HepG2 (cell line): ENCODE measurements around the gene GADD45B. TPM values are rescaled to one million over a fixed set of nuclear protein-coding genes. Genes with fewer than 3 reads are reported as not detected.

Source experiments
- AKAP8 ChIP-seq: sonication (generic); formaldehyde crosslinking; IDR thresholded peaks from 2 replicates; pipeline ENCODE4 v1.5.1; 2020; ENCODE audit warnings: mild to moderate bottlenecking, missing genetic modification reagents
- ARNT2 ChIP-seq: sonication (generic); formaldehyde crosslinking; IDR thresholded peaks from 2 replicates; pipeline ENCODE4 v1.8.0; 2022; ENCODE audit warnings: mild to moderate bottlenecking, low read depth, missing genetic modification reagents, moderate library complexity
- ASH2L ChIP-seq: fragments of 300-600, 200-600 bp; sonication (generic); IDR thresholded peaks from 2 replicates; pipeline ENCODE4 v1.7.0; 2017; ENCODE audit warnings: low read depth, mild to moderate bottlenecking, moderate library complexity, mixed read lengths, low read length; ENCODE audit not compliant: insufficient read length
- EEA1 ChIP-seq: sonication (generic); formaldehyde crosslinking; IDR thresholded peaks from 2 replicates; pipeline ENCODE4 v1.5.1; 2020; ENCODE audit warnings: mild to moderate bottlenecking, missing genetic modification reagents, borderline replicate concordance
- EP300 ChIP-seq, 3 experiments: sonication (generic) in 1 of 3; formaldehyde crosslinking in 1 of 3; IDR thresholded peaks; 2 replicates each; pipeline versions ENCODE4 v1.5.1 to v1.6.1; 2011 to 2020; ENCODE audit warnings: low read depth in 2 of 3, low read length in 2 of 3, borderline replicate concordance in 1 of 3, improper control_type of control experiment in 1 of 3, mild to moderate bottlenecking in 1 of 3, missing genetic modification reagents in 1 of 3, moderate library complexity in 1 of 3
- PPARG ChIP-seq: conservative IDR thresholded peaks from 2 replicates; pipeline ENCODE4 v1.6.1; 2016; ENCODE audit warnings: missing biosample characterization, missing genetic modification reagents
- SCMH1 ChIP-seq: sonication (generic); formaldehyde crosslinking; IDR thresholded peaks from 2 replicates; pipeline ENCODE4 v1.9.0; 2021; ENCODE audit warnings: missing genetic modification reagents, mild to moderate bottlenecking, borderline replicate concordance
- SIX4 ChIP-seq: sonication (generic); formaldehyde crosslinking; IDR thresholded peaks from 2 replicates; pipeline ENCODE4 v1.4.0; 2020; ENCODE audit warnings: missing genetic modification reagents
- SNAI1 ChIP-seq: sonication (generic); formaldehyde crosslinking; IDR thresholded peaks from 2 replicates; pipeline ENCODE4 v1.5.0; 2020; ENCODE audit warnings: mild to moderate bottlenecking, missing genetic modification reagents, borderline replicate concordance
- THAP11 ChIP-seq: IDR thresholded peaks from 2 replicates; pipeline ENCODE4 v1.6.1; 2016; ENCODE audit warnings: missing biosample characterization, missing genetic modification reagents
- ZFP36 ChIP-seq: fragments of 150-350 bp; IDR thresholded peaks from 2 replicates; pipeline ENCODE4 v1.6.1; 2018; ENCODE audit warnings: borderline replicate concordance, low read length, low read depth; ENCODE audit not compliant: partially characterized antibody
- ZFP90 ChIP-seq: sonication (generic); formaldehyde crosslinking; IDR thresholded peaks from 2 replicates; pipeline ENCODE4 v1.8.0; 2022; ENCODE audit warnings: missing genetic modification reagents, mild to moderate bottlenecking, inconsistent platforms, borderline replicate concordance
- ZHX2 ChIP-seq, 2 experiments: sonication (generic) in 1 of 2; formaldehyde crosslinking in 1 of 2; IDR thresholded peaks; 2 replicates each; pipeline versions ENCODE4 v1.6.1 to v1.9.0; 2014 to 2022; ENCODE audit warnings: antibody characterized with exemption in 1 of 2, borderline replicate concordance in 1 of 2, inconsistent platforms in 1 of 2, low read depth in 1 of 2, missing genetic modification reagents in 1 of 2
- ZNF17 ChIP-seq: sonication (generic); formaldehyde crosslinking; IDR thresholded peaks from 2 replicates; pipeline ENCODE4 v1.5.0; 2020; ENCODE audit warnings: mild to moderate bottlenecking, missing genetic modification reagents
- ZNF550 ChIP-seq: sonication (generic); formaldehyde crosslinking; IDR thresholded peaks from 2 replicates; pipeline ENCODE4 v1.4.0; 2020; ENCODE audit warnings: mild to moderate bottlenecking, missing genetic modification reagents, borderline replicate concordance
- ZNF652 ChIP-seq: IDR thresholded peaks from 2 replicates; pipeline ENCODE4 v1.6.1; 2016; ENCODE audit warnings: low read depth, borderline replicate concordance
- ZNF713 ChIP-seq: sonication (generic); formaldehyde crosslinking; IDR thresholded peaks from 2 replicates; pipeline ENCODE4 v1.4.0; 2020; ENCODE audit warnings: mild to moderate bottlenecking, missing genetic modification reagents
- polyA plus RNA-seq, 8 experiments: library from polyadenylated mRNA; depleted of rRNA in 3 of 8; stranded (reverse) in 7 of 8; unstranded in 1 of 8; fragments of >200 nt; fragmentation: Illumina TruSeq in 4 of 8; extraction: Trizol in 4 of 8; gene quantifications; 2 replicates each; pipeline versions ENCODE4 v1.2.1 to v1.2.3, GENCODE V29; 2011 to 2016; ENCODE audit warnings: low read depth in 4 of 8, missing spikeins in 1 of 8, mixed read lengths in 1 of 8; ENCODE audit not compliant: insufficient read depth in 1 of 8
- total RNA-seq, 5 experiments: library from RNA; depleted of rRNA; stranded (reverse); fragments of >200 nt; fragmentation: Illumina TruSeq; extraction: Trizol; gene quantifications; 2 replicates each; pipeline ENCODE4 v1.2.3, GENCODE V29; 2016; ENCODE audit warnings: low read depth in 1 of 5
- TF ChIP-seq, protein P1 (sequence below): sonication (generic); formaldehyde crosslinking; IDR thresholded peaks from 2 replicates; pipeline ENCODE4 v1.4.0; 2020; ENCODE audit warnings: missing genetic modification reagents
- TF ChIP-seq, protein P2 (sequence below): sonication (generic); formaldehyde crosslinking; IDR thresholded peaks from 2 replicates; pipeline ENCODE4 v1.5.0; 2020; ENCODE audit warnings: missing genetic modification reagents
- TF ChIP-seq, protein P3 (sequence below): sonication (generic); formaldehyde crosslinking; IDR thresholded peaks from 2 replicates; pipeline ENCODE4 v1.4.0; 2020; ENCODE audit warnings: missing genetic modification reagents

Gene GADD45B
- total and polyA plus RNA-seq, 2 of the 13 experiments (the other 11 are each of a cell fraction or from before 2014, with no cell fraction given) = 4.6 to 34.1 TPM

GRCh38 chr19:2474232-2475017 lies 1.5 kb upstream of the GADD45B start (continued):
- TF ChIP-seq ZFP90 (CRISPR knock-in tag) (no peak), SNAI1 (no peak), PPARG (CRISPR knock-in tag) (0 out of 2 replicates have a peak, but pooled peaks have one; percentile 31), AKAP8 (CRISPR knock-in tag) (no peak), SCMH1 (CRISPR knock-in tag) (no peak), SIX4 (CRISPR knock-in tag) (no peak), ZNF17 (no peak), ZNF550 (no peak), ASH2L (no peak), ZNF652 (no peak; the same call in 1 of the 2 replicates), ZFP36 (peak; percentile 87), EEA1 (CRISPR knock-in tag) (0 out of 2 replicates have a peak, but pooled peaks have one; percentile 14), EP300 (IDR thresholded peaks at IDR 0.05; ENCODE audit: low read depth in 2 of 2, low read length in 2 of 2) (no peak; a peak in 1 of 4 replicates), EP300 (CRISPR knock-in tag; IDR thresholded peaks at IDR 0.05; ENCODE audit: borderline replicate concordance) (no peak; the same call in 1 of the 2 replicates), ZHX2 (IDR thresholded peaks at IDR 0.05; ENCODE audit: low read depth) (peak; percentile 29; the same call in 1 of the 2 replicates), ZHX2 (CRISPR knock-in tag; IDR thresholded peaks at IDR 0.05; ENCODE audit: borderline replicate concordance) (no peak), THAP11 (CRISPR knock-in tag) (peak; percentile 76), ZNF713 (CRISPR knock-in tag) (0 out of 2 replicates have a peak, but pooled peaks have one; percentile 33), ARNT2 (CRISPR knock-in tag) (peak; percentile 78)
- TF ChIP-seq, protein P1, sequence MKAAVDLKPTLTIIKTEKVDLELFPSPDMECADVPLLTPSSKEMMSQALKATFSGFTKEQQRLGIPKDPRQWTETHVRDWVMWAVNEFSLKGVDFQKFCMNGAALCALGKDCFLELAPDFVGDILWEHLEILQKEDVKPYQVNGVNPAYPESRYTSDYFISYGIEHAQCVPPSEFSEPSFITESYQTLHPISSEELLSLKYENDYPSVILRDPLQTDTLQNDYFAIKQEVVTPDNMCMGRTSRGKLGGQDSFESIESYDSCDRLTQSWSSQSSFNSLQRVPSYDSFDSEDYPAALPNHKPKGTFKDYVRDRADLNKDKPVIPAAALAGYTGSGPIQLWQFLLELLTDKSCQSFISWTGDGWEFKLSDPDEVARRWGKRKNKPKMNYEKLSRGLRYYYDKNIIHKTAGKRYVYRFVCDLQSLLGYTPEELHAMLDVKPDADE (CRISPR knock-in tag) = no peak
- TF ChIP-seq, protein P2, sequence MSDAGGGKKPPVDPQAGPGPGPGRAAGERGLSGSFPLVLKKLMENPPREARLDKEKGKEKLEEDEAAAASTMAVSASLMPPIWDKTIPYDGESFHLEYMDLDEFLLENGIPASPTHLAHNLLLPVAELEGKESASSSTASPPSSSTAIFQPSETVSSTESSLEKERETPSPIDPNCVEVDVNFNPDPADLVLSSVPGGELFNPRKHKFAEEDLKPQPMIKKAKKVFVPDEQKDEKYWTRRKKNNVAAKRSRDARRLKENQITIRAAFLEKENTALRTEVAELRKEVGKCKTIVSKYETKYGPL (CRISPR knock-in tag) = no peak
- TF ChIP-seq, protein P3, sequence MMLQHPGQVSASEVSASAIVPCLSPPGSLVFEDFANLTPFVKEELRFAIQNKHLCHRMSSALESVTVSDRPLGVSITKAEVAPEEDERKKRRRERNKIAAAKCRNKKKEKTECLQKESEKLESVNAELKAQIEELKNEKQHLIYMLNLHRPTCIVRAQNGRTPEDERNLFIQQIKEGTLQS (CRISPR knock-in tag) = peak; percentile 53; the same call in 1 of the 2 replicates
